COLO668 (cell line): ENCODE data around the gene ZNF775.

Experiments
- DNase-seq: peaks from one replicate; lab custom pipeline; 2025; ENCODE audit not compliant: unreplicated experiment; lab: John Stamatoyannopoulos, UW

The ZNF775 gene

GRCh38 chr7:150378853-150379440, at the start of gene ZNF775:
Gene ZNF775 (plus strand): TSS chr7:150379330. CDS start chr7:150388471, 9,141 bp downstream.
- DNase-seq: peak; percentile 98

GRCh38 chr7:150329331-150330120, 49.6 kb upstream of the ZNF775 start:
- DNase-seq: no peak

DNA sequence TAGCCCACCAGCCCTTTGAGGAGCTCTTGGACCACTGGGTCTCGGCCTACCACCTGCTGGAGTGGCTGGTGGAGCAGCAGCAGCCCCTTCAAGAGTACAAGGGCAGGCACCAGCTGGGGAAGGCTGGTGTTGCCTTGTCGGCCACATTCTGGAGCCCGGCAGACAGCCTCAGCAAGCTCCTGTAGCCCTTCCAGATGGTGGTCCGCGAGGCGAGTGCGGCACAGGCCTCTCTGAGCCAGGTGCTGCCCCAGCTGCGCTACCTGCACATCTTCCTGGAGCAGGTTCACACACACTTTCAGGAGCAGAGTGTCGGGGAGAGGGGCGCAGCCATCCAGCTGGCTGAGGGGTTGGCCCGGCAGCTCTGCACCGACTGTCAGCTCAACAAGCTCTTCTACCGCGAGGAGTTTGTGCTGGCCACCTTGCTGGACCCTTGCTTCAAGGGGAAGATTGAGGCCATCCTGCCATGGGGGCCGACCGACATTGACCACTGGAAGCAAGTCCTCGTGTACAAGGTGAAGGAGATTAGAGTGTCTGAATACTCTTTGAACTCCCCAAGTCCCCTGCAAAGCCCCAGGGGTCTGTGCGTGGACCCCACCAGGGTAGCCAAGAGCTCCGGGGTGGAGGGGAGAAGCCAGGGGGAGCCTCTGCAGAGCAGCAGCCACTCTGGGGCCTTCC, 48.8 kb upstream of the ZNF775 start:
- no peak for DNase-seq

DNA sequence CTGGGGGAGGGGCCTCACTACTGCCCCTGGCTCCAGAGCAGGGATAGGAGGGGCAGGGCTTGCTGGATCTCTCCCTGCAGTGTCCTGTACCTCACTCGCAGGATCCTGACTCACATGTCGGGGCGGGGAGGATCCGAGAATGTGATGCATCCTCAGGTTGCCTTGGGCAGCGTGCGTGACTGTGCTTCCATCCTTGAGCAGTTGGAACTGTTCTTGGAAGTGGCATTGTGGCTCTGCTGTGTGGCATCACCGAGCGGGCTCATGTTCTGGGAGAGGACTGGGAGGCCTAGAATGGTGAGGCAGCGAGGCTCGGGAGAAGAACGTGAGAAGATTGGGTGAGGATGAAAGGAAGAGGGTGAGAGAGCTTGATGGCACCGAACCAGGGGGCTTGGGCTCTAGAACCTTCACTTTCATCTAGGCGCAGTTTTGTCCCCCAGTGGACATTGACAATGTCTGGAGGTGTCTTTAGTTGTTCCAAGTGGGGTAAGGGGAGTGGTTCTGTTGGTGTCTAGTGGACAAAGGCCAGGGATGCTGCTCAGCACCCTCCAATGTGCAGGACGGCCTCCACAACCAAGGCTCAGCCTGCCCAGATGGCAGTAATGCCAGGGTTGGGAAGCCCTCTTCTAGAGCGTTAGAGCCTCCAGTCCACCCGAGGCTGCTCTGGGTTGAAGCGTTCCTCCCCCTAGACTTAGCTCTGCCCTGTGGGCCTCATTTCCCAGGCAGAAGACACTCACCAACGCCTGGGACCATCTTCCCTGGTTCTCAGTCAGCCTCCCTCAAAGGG, 46.1 kb upstream of the ZNF775 start:
- no peak for DNase-seq

GRCh38 chr7:150333659-150334058, 45.5 kb upstream of the ZNF775 start:
- no peak for DNase-seq

DNA sequence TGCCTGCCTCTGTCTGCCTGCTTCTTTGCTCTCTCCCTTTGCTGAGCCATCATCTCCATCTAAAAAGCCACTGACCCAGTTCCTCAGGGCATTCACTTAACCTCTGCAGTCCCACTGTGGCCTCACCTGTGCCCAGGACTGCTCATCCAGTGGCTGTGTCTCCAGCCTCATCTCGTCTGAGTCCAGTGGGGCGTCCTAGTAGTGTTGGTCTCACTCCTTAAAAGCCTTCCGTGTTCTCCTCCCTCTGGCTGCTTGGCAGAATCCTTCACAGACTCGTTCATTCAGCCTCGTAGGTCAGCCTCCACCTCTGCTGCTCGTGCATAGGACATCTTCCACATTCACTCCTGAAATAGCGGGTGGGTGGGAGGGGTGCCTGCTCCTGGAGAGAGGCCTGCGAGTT, 45.0 kb upstream of the ZNF775 start:
- DNase-seq: no peak

- DNase-seq: no peak
These were observed 43.9 kb upstream of the ZNF775 start for GRCh38 chr7:150335108-150335773.

GRCh38 chr7:150335774-150336112, 43.4 kb upstream of the ZNF775 start:
- DNase-seq: no peak

DNA sequence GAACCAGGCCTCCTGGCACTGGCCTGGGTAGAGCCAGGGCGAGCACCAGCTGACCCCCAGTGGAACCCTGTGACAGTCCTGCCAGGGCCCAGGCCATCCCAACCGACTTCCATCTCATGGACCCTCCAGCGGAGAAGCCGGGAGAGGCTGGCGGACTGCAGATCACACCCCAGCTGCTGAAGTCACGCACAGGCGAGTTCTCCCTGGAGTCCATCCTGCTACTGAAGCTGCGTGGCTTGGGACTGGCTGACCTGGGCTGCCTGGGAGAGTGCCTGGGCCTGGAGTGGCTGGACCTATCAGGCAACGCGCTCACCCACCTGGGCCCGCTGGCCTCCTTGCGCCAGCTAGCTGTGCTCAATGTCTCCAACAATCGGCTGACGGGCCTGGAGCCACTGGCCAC, 42.4 kb upstream of the ZNF775 start:
- no peak for DNase-seq

DNA sequence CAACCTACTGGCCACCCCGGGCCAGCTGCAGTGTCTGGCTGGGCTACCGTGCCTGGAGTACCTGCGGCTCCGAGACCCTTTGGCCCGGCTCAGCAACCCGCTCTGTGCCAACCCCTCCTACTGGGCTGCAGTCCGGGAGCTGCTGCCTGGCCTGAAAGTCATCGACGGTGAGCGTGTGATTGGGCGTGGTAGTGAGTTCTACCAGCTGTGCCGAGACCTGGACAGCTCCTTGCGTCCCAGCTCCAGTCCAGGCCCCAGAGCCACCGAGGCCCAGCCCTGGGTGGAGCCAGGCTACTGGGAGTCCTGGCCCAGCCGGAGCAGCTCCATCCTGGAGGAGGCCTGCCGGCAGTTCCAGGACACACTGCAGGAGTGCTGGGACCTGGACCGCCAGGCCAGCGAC, 42.0 kb upstream of the ZNF775 start:
- DNase-seq: no peak

DNA sequence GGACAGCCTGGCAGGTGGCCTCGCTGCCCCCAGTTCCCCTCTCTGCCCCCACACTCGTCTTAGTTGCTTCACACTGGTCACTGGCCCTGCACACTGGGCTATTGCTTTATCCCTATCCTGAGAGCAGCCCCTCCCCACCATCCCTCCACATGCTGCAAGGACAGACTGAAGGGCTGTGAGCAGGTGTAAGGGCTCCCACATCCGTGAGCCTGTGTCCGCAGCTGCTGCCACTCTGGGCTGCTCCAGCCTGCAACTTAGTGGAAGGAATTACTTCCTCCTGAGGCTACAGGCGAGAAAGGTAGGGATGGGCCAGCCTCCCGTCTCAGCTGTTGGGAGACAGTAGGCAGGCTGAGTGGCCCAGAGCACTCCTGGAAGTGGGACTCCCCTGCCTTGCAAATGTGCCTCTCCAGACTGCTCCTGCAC, 41.5 kb upstream of the ZNF775 start:
- no peak for DNase-seq

GRCh38 chr7:150338166-150338829, 40.8 kb upstream of the ZNF775 start:
- DNase-seq: no peak

- no peak for DNase-seq
These were observed 39.7 kb upstream of the ZNF775 start for GRCh38 chr7:150339409-150339809.

DNA sequence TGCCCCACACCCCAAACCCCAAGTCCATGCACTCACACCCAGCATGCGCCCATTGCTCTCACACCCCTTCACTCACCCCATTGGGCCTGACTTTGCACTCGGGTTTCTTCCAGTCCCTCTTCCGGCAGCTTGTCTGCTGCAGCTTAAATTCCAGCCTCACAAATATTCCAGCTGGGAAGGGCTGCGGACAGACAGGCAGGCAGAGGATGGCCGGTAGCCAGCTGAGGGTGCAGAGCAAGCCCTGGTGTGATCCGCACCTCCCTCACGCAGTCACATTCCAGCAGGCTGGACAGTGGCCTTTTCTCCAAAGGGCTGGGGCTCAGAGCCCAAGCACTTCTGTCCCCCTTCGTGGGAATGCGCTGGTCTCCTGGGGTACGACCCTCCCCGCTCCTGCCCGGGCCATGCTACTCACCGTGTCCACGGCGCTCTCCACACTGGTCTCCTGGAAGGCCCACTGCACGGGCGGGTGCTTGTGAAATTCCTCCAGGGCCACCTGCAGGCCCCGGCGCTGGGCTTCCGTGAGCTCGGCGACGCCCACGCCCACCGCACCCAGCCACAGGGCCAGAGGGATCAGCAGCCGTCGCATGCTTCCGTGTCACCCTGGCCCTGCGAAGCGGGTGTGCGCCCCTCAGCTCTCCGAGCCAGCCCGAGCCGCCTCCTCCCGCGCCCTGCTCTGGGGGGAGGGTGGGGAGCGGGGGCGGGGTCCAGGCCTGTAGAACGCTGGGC, 38.9 kb upstream of the ZNF775 start:
- DNase-seq: no peak

DNA sequence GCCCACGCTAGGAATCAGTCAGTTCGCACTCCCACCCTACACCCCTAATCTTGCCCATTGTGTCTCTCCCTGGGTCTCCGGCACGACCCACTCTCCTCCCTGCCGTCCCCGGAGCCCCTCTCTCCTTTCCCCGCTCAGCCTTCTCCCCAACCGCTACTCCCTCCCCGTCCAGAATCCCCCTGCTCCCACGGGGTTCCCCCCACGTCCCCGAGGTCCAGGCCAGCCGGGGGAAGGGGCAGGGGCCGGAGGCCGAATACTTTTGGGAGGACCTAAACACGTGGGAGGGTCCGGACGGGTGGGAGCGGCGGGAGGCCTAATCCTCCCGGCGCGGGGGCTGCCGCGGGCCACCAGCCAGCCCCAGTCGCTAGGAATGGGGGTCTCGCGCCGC, 38.3 kb upstream of the ZNF775 start:
- DNase-seq: no peak

- no peak for DNase-seq
These were observed 37.6 kb upstream of the ZNF775 start, which contains the start of gene RARRES2 for GRCh38 chr7:150341263-150342120. Gene RARRES2 (minus strand): TSS chr7:150341629. CDS start chr7:150340609, 1,020 bp downstream.

DNA sequence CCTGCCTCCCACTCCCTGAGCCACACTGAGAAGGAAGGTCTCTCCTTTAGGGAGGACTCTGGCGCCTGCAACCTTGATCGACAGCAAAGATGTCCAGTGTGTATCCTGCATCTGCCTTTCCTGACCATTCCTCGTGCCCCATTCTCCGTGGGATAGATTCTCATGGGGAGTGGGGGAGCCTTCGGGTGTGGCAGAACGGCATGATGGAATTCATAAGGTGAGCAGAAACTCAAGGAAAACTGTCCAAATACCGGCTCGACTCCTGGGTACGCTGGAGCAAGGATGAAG, 37.1 kb upstream of the ZNF775 start:
- no peak for DNase-seq

GRCh38 chr7:150343225-150343624, 35.9 kb upstream of the ZNF775 start:
- DNase-seq: no peak

GRCh38 chr7:150344299-150344698, 34.8 kb upstream of the ZNF775 start:
- DNase-seq: no peak
